ENCODE data around the gene ERMARD. TPM values are rescaled to one million over a fixed set of nuclear protein-coding genes. Genes with fewer than 3 reads are reported as not detected.

The ERMARD gene
- total and polyA plus RNA-seq, 8 donors = 16.8 to 56.1 (median 44.9) TPM

- H3K36me3 ChIP-seq = no peaks in the 10 kb centered on the region
- intact Hi-C loops (cut with DNase I) = no loop called here
- DNase-seq (peak in 1 of 4 donors; percentile 39), ATAC-seq (no peak)
- peaks cover 0 to 25% of the 10 kb centered on the region in 2 donors for H3K27me3 ChIP-seq
- no peaks in the 10 kb centered on the region for H3K4me1 ChIP-seq
- H3K27ac ChIP-seq = no peak overlapping the region
- no peak overlapping the region for H3K4me3 ChIP-seq
- H3K9me3 ChIP-seq = no peaks in the 10 kb centered on the region
- TF ChIP-seq CTCF (IDR thresholded peaks at IDR 0.05) = no peak
Observed at GRCh38 chr6:169824848-169825557, 73.6 kb downstream of the ERMARD start.

GRCh38 chr6:169825558-169826225 lies 74.3 kb downstream of the ERMARD start:
- H3K4me1 ChIP-seq = no peaks in the 10 kb centered on the region
- no peaks in the 10 kb centered on the region for H3K9me3 ChIP-seq
- intact Hi-C loops (cut with DNase I) = no loop called here
- ATAC-seq = no peak
- H3K27ac ChIP-seq = no peak overlapping the region
- no peak for TF ChIP-seq CTCF (IDR thresholded peaks at IDR 0.05)
- H3K27me3 ChIP-seq = peaks cover 0 to 28% of the 10 kb centered on the region in 2 donors
- no peak overlapping the region for H3K4me3 ChIP-seq
- H3K36me3 ChIP-seq = no peaks in the 10 kb centered on the region
- no peak for DNase-seq

GRCh38 chr6:169826697-169827096 lies 75.3 kb downstream of the ERMARD start:
- H3K4me1 ChIP-seq = peaks cover 0 to 1% of the 10 kb centered on the region in 2 donors
- H3K4me3 ChIP-seq = no peak overlapping the region
- H3K27me3 ChIP-seq = peaks cover 0 to 38% of the 10 kb centered on the region in 2 donors
- intact Hi-C loops (cut with DNase I) = no loop called here
- DNase-seq (no peak), ATAC-seq (no peak)
- TF ChIP-seq CTCF (IDR thresholded peaks at IDR 0.05) = no peak
- H3K9me3 ChIP-seq = no peaks in the 10 kb centered on the region
- no peaks in the 10 kb centered on the region for H3K36me3 ChIP-seq
- H3K27ac ChIP-seq = no peak overlapping the region

DNA sequence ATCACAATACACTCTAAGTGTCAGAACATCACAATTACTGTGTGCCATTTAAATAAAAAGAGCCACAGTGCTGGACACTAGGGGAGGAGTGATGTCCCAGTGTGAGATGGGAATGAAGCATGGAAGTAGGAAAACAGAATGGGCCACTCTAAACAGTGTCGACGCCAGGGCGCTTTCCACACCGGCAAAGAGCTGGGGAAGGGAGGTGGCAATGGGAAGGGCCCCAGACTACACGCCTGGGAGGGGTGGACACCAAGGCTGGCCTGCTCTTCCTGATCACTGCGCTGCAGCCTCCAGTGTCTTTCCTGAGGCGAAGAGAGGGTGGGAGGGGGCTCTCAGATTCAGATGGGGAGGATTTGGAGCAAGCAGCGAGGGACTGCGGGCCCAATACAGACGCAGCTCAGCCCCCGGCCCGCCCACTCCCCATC lies 75.9 kb downstream of the ERMARD start:
- no peaks in the 10 kb centered on the region for H3K9me3 ChIP-seq
- no peak overlapping the region for H3K27ac ChIP-seq
- H3K36me3 ChIP-seq = no peaks in the 10 kb centered on the region
- H3K4me3 ChIP-seq = no peak overlapping the region
- TF ChIP-seq CTCF (IDR thresholded peaks at IDR 0.05) = no peak
- DNase-seq (no peak), ATAC-seq (no peak)
- H3K27me3 ChIP-seq = peaks cover 0 to 44% of the 10 kb centered on the region in 2 donors
- H3K4me1 ChIP-seq = peaks cover 0 to 7% of the 10 kb centered on the region in 2 donors
- intact Hi-C loops (cut with DNase I) = no loop called here

- Histone ChIP-seq H3K27me3 (peaks cover 0 to 47% of the 10 kb centered on the region in 2 donors), H3K4me1 (peaks cover 0 to 10% of the 10 kb centered on the region in 2 donors), H3K36me3 (no peaks in the 10 kb centered on the region), H3K9me3 (no peaks in the 10 kb centered on the region), H3K27ac (no peak overlapping the region), H3K4me3 (no peak overlapping the region)
- no peak for DNase-seq
- intact Hi-C loops (cut with DNase I) = no loop called here
- no peak for TF ChIP-seq CTCF (IDR thresholded peaks at IDR 0.05)
- no peak for ATAC-seq
Observed at GRCh38 chr6:169828176-169828575, 76.8 kb downstream of the ERMARD start.
